GM18499 (cell line): ENCODE data around the gene RABGAP1.

Source experiments
- ATAC-seq: cut with Tn5 transposase; IDR thresholded peaks from one replicate; pipeline ENCODE4 v1.9.1; 2021; ENCODE audit warnings: moderate number of reproducible peaks; ENCODE audit not compliant: insufficient read depth, unreplicated experiment

RABGAP1 gene

DNA sequence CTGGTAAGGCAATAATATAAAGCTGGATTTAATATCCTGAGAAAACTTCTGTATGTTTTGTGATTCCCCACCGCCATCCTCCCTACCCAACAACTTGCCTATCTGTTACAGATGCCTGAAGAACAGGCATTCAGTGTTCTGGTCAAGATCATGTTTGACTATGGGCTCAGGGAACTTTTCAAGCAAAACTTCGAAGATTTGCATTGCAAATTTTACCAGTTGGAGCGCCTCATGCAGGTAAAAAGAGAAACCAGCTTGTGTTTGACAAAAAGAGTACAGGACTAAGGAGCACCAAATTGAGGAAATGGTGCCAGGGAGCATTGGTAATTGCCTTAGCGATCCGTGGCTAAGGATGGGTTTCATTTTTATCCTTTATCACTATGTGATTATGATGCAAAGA lies 132.6 kb downstream of the RABGAP1 start:
- ATAC-seq = no peak

GRCh38 chr9:123073991-123074422 lies 133.2 kb downstream of the RABGAP1 start:
- ATAC-seq = no peak

- ATAC-seq = no peak
These were observed 133.8 kb downstream of the RABGAP1 start for GRCh38 chr9:123074628-123075027.

DNA sequence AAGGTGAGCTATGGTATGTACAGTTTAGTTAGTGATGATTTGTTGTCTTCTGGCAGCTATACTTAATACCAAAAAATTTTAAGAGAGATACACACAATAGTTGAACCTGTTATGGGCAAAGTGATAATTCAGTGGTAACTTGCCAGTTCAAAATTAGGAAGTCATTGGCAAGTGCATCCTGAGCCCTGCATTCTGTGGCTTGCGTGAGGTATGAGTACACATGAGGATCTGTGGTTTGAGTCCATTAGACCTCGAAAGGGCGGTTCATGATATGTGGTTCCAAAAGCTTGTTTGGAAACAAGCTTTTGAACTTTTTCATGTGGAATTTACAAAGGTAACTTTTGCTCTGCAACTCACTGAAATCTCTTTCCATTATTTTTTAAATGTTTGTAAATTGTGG lies 139.6 kb downstream of the RABGAP1 start:
- no peak for ATAC-seq

DNA sequence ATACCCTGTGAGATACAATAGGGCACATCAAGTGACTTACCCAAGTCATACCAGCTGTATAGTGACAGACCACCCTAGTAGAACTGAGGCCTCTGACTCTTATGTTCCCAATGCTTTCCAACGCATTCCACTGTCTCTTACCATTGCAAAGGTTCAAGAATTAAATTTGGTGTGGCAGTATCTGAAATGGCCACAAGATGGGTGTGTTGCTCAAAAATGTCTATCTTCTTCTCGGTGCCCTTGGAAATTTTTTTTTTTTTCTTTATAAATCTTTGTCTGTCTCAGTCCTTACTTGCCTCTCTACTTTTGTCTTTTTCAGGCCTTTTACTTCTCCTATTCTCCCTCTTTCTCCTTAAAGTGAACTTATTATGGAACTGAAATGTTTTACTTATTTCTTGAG lies 141.0 kb downstream of the RABGAP1 start:
- no peak for ATAC-seq

- ATAC-seq = no peak
These were observed 142.9 kb downstream of the RABGAP1 start for GRCh38 chr9:123083680-123084079.

DNA sequence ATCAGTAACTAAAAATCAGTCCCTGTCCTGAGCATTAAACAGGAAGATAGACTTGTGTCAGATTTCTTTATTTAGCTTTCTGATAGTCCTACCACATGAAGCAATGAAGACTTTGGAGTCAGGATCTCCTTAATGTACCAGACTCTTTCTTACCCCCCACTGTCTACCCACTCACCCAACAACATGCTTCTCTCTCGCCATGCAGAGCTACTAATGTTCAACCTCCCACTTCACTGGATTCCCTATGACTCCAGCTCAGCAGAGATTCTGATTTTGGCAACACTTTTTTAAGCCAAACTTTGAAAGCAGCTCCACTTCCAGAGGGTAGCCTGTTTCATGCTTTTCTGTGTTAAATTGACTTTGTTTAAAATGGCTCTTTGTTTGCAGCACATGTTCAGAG lies 143.4 kb downstream of the RABGAP1 start:
- no peak for ATAC-seq

DNA sequence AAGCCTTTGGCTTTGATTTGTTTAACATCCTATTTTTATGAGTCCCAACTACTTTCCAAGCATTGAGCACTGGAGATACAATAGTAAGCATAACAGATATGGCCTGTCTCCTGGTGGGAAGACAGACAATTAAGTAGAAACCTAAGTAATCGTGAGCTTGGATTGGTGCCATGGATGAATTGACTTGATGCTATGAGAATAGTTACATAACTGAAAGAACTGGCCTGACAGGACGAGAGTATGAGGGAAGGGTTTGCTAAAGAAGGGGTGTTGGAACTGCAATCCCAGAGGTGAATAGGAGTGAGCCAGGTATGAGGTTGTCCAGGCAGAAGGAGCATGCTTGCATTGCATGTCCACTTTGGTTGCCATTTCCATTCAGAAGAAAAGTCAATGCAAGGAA lies 145.1 kb downstream of the RABGAP1 start:
- no peak for ATAC-seq

- no peak for ATAC-seq
These were observed 146.6 kb downstream of the RABGAP1 start for GRCh38 chr9:123087359-123087888.

DNA sequence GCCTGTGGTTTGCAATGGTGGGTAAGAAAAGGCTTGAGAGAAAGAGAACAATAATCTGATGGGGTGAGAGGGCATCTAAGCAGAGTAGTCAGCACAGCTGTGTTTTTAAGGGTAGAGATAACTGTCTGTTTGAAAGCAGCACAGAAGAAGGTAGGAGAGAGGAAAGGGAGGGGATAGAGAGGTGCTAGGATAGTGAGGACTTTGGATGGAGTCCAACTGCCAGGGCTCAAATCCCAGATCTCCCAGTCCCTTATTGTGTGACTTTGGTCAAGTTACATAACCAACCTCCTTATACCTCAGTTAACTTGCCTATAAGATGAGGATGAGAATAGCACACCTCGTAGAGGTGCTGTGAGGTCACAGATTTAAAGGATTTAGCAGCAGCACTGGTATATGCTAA lies 148.2 kb downstream of the RABGAP1 start:
- ATAC-seq = no peak

DNA sequence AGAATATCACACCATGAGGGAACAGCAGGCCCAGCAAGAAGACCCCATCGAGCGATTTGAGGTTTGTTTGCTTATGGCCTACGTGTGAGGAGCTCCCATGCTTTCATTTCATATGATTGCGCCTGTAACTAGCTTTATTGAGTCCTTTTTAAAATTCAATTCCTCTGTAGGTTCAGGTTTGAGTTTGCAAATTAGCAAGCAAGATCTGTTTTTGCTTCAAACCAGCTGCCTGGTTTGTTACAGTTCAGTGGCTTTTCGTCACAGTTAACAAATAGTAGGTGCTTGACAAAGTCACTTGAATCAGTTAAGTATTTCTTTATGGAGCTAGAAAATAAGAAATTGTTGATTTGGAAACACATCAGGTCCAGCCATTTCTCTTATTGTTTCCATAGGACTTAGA lies 149.0 kb downstream of the RABGAP1 start:
- no peak for ATAC-seq

- no peak for ATAC-seq
These were observed 149.5 kb downstream of the RABGAP1 start for GRCh38 chr9:123090198-123090896.

DNA sequence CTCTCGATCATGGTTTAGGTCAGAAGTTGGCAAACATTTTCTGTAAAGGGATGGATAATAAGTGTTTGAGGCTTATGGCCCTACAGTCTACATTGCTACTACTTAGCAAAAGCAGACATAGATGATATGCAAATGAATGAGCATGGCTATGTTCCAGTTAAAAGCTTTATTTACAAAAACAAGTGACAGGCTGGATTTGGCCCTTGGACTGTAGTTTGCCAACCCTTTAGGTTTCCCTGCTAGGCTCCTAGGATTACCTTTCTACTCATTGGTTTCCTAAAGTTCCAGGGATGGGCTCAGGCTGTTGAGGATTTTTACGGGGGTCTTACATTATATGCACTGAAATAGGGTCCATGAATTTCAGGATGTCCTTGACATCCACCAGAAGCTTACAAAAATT lies 150.1 kb downstream of the RABGAP1 start:
- ATAC-seq = no peak

DNA sequence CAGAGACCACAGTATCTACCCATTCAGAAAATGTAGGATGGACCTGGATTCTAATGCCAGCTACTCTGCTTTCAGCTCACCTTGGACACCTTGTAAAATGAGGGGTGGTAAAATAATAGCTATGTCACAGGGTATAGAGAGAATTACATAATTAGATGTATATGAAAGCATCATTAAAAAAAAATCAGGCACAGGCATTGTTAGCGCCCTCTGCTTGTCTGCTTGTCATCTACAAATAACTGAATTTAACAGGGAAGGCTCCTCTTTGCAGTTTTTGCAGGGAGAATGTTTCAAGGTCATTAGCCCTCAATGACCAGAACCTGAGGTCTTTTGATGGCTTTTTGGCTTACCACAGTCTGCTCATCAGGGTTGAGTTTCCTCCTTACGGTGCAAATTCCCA lies 150.6 kb downstream of the RABGAP1 start:
- ATAC-seq = no peak

DNA sequence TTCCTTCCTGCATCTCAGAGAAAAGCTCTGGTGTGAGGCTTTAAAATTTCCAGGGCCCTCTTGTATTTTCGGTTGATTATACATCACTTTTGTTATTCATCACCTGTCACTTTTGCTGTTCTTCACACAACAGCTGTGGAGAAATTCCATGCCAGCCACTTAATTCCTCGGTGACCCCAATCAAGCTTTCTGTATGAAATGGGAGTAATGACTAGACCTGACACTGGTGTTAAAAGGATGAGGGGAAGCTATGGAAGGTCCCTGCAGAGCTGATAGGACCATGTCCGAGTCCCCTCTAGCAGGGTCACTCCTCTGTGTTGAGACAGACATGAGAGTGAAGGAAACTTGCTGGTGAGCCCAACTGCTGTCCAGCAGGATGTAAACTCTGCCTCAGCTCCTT lies 152.3 kb downstream of the RABGAP1 start:
- ATAC-seq = no peak

GRCh38 chr9:123096987-123097386 lies 156.2 kb downstream of the RABGAP1 start:
- ATAC-seq = no peak

- ATAC-seq = no peak
These were observed 156.7 kb downstream of the RABGAP1 start for GRCh38 chr9:123097430-123098095.

DNA sequence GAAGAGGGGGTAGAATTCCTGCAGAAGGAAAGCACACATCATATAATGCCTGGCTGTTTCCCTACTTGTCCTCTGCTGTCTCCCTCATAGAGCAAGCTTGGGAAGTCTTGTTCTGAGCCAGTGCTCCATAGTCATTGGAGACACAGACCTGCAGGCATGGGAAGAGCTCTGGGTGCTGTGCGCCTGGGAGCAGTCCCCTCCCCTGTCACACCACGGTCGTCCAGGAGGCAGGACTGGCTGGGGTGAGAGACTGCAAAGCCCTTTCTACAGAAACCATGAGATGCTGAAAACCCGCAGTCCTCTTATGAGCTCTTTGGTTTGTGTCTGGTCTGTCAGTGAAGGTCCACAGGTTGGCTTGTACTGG lies 157.3 kb downstream of the RABGAP1 start:
- ATAC-seq = no peak

DNA sequence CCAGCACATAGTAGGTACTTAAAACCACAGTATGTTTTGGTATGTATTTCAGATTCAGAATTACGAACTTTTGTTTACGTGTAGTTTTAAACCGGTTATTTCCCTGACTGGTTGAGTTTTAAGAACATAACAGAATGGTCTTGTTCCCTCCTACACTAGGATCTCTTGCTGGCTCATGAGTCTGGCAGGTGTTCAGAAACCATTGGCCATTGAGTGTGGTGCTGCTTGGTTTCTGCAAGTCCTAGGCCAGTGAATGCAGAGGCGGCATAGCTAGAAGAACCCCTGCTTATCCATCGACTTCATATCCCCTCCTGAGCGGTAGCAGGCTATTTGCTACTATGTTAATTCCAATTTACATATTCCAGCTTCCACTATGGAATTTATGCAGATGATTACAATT lies 158.2 kb downstream of the RABGAP1 start:
- no peak for ATAC-seq

- no peak for ATAC-seq
These were observed 158.7 kb downstream of the RABGAP1 start for GRCh38 chr9:123099548-123099947.

DNA sequence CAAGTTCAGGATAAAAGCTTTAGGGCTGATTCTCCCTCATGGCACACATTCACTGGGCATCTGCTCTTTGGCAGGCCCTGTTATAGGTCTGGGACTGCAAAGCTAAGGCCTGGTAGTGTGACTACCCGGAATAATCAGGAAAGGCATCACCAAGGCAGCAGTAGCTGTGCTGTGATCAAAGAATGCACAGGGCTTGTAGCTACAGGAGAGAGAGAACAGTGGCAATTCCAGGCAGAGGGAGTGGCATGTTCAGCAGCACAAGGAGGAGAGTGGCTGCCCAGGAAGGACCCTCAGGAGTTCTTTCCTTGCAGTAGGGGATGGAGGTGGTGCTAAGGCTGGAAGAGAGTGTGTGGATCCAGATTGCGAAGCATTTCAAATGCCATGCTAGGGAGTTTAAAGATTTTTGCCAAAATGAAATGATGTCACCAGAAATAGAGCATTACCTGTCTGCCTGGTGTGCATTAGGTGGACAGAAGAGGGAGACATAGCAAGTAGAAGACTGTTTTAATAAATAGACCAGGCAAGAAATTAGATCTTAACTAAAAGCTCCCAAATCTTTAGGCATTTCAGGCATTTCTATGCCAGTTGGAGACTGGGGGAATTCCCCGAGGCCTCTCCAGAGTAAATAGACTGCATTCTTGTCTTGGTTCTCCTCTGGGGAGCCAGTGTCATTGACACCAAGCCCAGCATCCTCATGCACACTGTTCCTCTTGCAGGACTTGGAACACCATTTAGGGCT lies 161.7 kb downstream of the RABGAP1 start:
- ATAC-seq = no peak
